WTC11 (cell line): Measurements from ENCODE around the gene CNTN5. TPM values are rescaled to one million over a fixed set of nuclear protein-coding genes. Genes with fewer than 3 reads are reported as not detected.

ENCODE experiments used
- ATAC-seq: fragments of 200-7000 bp; cut with Tn5 transposase; 2 replicates; pipeline ENCODE4 v1.10.0; 2021; ENCODE audit warnings: mild to moderate bottlenecking, moderate library complexity
- CTCF ChIA-PET: fragments of 300-600 bp; sonication (Branson Sonifier 250); formaldehyde crosslinking; loops from one replicate; lab custom pipeline; 2021; ENCODE audit warnings: antibody characterized with exemption; lab: Charles Lee
- POLR2A ChIA-PET: fragments of 350-600 bp; sonication (Branson Sonifier 250); formaldehyde crosslinking; loops from one replicate; lab custom pipeline; 2021; ENCODE audit warnings: antibody characterized with exemption; lab: Charles Lee
- DNase-seq: peaks from one replicate; pipeline ENCODE4 v3.0.0; 2021; ENCODE audit warnings: low spot score
- H3K27ac Mint-ChIP-seq: 2 replicates; pipeline ENCODE4 v1.8.0; 2021; ENCODE audit warnings: mixed read lengths
- H3K27me3 Mint-ChIP-seq: 2 replicates; pipeline ENCODE4 v1.8.0; 2021; ENCODE audit warnings: low read depth, mild to moderate bottlenecking, moderate library complexity, mixed read lengths
- H3K36me3 Mint-ChIP-seq: 2 replicates; pipeline ENCODE4 v1.8.0; 2021; ENCODE audit warnings: mixed read lengths
- H3K4me1 Mint-ChIP-seq: 2 replicates; pipeline ENCODE4 v1.8.0; 2022; ENCODE audit warnings: mixed read lengths
- H3K4me3 Mint-ChIP-seq: 2 replicates; pipeline ENCODE4 v1.8.0; 2021; ENCODE audit warnings: mild to moderate bottlenecking, moderate library complexity, mixed read lengths
- H3K9me3 Mint-ChIP-seq: 2 replicates; pipeline ENCODE4 v1.8.0; 2021; ENCODE audit warnings: mixed read lengths
- FOXP1 ChIP-seq: sonication (generic); formaldehyde crosslinking; IDR thresholded peaks from 2 replicates; pipeline ENCODE4 v1.8.0; 2022; ENCODE audit warnings: missing genetic modification reagents, mild to moderate bottlenecking, moderate library complexity, borderline replicate concordance
- FOXP4 ChIP-seq: sonication (generic); formaldehyde crosslinking; IDR thresholded peaks from 2 replicates; pipeline ENCODE4 v1.8.0; 2022; ENCODE audit warnings: mild to moderate bottlenecking, missing genetic modification reagents
- JUN ChIP-seq: sonication (generic); formaldehyde crosslinking; IDR thresholded peaks from 2 replicates; pipeline ENCODE4 v1.8.0; 2023; ENCODE audit warnings: mild to moderate bottlenecking, missing genetic modification reagents
- KAT7 ChIP-seq: sonication (generic); formaldehyde crosslinking; IDR thresholded peaks from 2 replicates; pipeline ENCODE4 v1.8.1; 2023; ENCODE audit warnings: missing genetic modification reagents, mild to moderate bottlenecking, borderline replicate concordance
- MLX ChIP-seq: sonication (generic); formaldehyde crosslinking; IDR thresholded peaks from 2 replicates; pipeline ENCODE4 v1.8.1; 2023; ENCODE audit warnings: mild to moderate bottlenecking, missing genetic modification reagents, moderate library complexity
- MXD4 ChIP-seq: fragments of 250-450 bp; sonication (Bioruptor Pico); IDR thresholded peaks from 2 replicates; pipeline ENCODE4 v1.8.0; 2021; ENCODE audit warnings: mild to moderate bottlenecking, moderate library complexity, borderline replicate concordance
- NR1H2 ChIP-seq: sonication (generic); formaldehyde crosslinking; IDR thresholded peaks from 2 replicates; pipeline ENCODE4 v1.9.0; 2021; ENCODE audit warnings: mild to moderate bottlenecking, moderate library complexity, missing genetic modification reagents
- OVOL2 ChIP-seq: fragments of 250-450 bp; sonication (Bioruptor Pico); IDR thresholded peaks from 2 replicates; pipeline ENCODE4 v1.9.0; 2021; ENCODE audit warnings: mild to moderate bottlenecking, borderline replicate concordance
- PRRX2 ChIP-seq: fragments of 250-450 bp; sonication (Bioruptor Pico); IDR thresholded peaks from 2 replicates; pipeline ENCODE4 v1.8.0; 2021; ENCODE audit warnings: mild to moderate bottlenecking
- TP53 ChIP-seq: sonication (generic); formaldehyde crosslinking; IDR thresholded peaks from 2 replicates; pipeline ENCODE4 v1.8.1; 2023; ENCODE audit warnings: mild to moderate bottlenecking, missing genetic modification reagents
- ZNF138 ChIP-seq: sonication (generic); formaldehyde crosslinking; conservative IDR thresholded peaks from 2 replicates; pipeline ENCODE4 v1.8.1; 2022; ENCODE audit warnings: mild to moderate bottlenecking, moderate library complexity, missing genetic modification reagents
- ZNF232 ChIP-seq: sonication (generic); formaldehyde crosslinking; IDR thresholded peaks from 2 replicates; pipeline ENCODE4 v1.8.0; 2022; ENCODE audit warnings: mild to moderate bottlenecking, missing genetic modification reagents
- ZNF425 ChIP-seq: fragments of 250-450 bp; sonication (Bioruptor Pico); conservative IDR thresholded peaks from 2 replicates; pipeline ENCODE4 v1.9.0; 2021; ENCODE audit warnings: mild to moderate bottlenecking
- total RNA-seq: library from RNA; stranded (reverse); gene quantifications from 3 replicates; pipeline ENCODE4 v1.2.3, GENCODE V29; 2021
- TF ChIP-seq, protein P1 (sequence below): sonication (generic); formaldehyde crosslinking; IDR thresholded peaks from 2 replicates; pipeline ENCODE4 v1.8.1; 2023; ENCODE audit warnings: mild to moderate bottlenecking, moderate library complexity, missing genetic modification reagents
- TF ChIP-seq, protein P2 (sequence below): sonication (generic); formaldehyde crosslinking; conservative IDR thresholded peaks from 2 replicates; pipeline ENCODE4 v1.8.1; 2022; ENCODE audit warnings: mild to moderate bottlenecking, missing genetic modification reagents
- TF ChIP-seq, protein P3 (sequence below): fragments of 250-450 bp; sonication (Bioruptor Pico); IDR thresholded peaks from 2 replicates; pipeline ENCODE4 v1.9.0; 2021; ENCODE audit warnings: mild to moderate bottlenecking

Gene CNTN5
- total RNA-seq, 1 experiment from 2014 or later = 0.07 TPM

- ATAC-seq (no peak), DNase-seq (no peak)
- ChIA-PET POLR2A (no interaction called here), CTCF (interaction anchor here (1.1 to 1.6 kb wide), 2 partner anchors 196 to 223 kb away, joined by 4 to 9 read pairs; no protein-coding TSS in a partner anchor)
- H3K9me3 Mint-ChIP-seq = peaks cover 7% of the 10 kb centered on the region
- H3K27ac Mint-ChIP-seq = no peak overlapping the region
- no peaks in the 10 kb centered on the region for H3K36me3 Mint-ChIP-seq
- H3K27me3 Mint-ChIP-seq = no peaks in the 10 kb centered on the region
- H3K4me3 Mint-ChIP-seq = no peak overlapping the region
- TF ChIP-seq OVOL2 (CRISPR knock-in tag) (no peak), MXD4 (CRISPR knock-in tag) (no peak), MLX (CRISPR knock-in tag) (no peak), NR1H2 (CRISPR knock-in tag) (no peak), ZNF425 (CRISPR knock-in tag) (no peak), KAT7 (CRISPR knock-in tag) (no peak), JUN (CRISPR knock-in tag) (no peak), ZNF232 (no peak)
- TF ChIP-seq, protein P1, sequence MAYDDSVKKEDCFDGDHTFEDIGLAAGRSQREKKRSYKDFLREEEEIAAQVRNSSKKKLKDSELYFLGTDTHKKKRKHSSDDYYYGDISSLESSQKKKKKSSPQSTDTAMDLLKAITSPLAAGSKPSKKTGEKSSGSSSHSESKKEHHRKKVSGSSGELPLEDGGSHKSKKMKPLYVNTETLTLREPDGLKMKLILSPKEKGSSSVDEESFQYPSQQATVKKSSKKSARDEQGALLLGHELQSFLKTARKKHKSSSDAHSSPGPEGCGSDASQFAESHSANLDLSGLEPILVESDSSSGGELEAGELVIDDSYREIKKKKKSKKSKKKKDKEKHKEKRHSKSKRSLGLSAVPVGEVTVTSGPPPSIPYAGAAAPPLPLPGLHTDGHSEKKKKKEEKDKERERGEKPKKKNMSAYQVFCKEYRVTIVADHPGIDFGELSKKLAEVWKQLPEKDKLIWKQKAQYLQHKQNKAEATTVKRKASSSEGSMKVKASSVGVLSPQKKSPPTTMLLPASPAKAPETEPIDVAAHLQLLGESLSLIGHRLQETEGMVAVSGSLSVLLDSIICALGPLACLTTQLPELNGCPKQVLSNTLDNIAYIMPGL (CRISPR knock-in tag) = no peak
- TF ChIP-seq, protein P2, sequence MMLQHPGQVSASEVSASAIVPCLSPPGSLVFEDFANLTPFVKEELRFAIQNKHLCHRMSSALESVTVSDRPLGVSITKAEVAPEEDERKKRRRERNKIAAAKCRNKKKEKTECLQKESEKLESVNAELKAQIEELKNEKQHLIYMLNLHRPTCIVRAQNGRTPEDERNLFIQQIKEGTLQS (CRISPR knock-in tag) = no peak
- no peaks in the 10 kb centered on the region for H3K4me1 Mint-ChIP-seq
Measured at GRCh38 chr11:100329352-100329751, 1308.6 kb downstream of the CNTN5 start.

GRCh38 chr11:100336873-100337272, 1316.1 kb downstream of the CNTN5 start:
- Mint-ChIP-seq H3K36me3 (no peaks in the 10 kb centered on the region), H3K4me1 (peaks cover 14% of the 10 kb centered on the region), H3K27me3 (no peaks in the 10 kb centered on the region), H3K27ac (no peak overlapping the region), H3K4me3 (no peak overlapping the region)
- POLR2A ChIA-PET = no interaction called here
- ATAC-seq = no peak
- no peak for DNase-seq
- TF ChIP-seq, protein P3, sequence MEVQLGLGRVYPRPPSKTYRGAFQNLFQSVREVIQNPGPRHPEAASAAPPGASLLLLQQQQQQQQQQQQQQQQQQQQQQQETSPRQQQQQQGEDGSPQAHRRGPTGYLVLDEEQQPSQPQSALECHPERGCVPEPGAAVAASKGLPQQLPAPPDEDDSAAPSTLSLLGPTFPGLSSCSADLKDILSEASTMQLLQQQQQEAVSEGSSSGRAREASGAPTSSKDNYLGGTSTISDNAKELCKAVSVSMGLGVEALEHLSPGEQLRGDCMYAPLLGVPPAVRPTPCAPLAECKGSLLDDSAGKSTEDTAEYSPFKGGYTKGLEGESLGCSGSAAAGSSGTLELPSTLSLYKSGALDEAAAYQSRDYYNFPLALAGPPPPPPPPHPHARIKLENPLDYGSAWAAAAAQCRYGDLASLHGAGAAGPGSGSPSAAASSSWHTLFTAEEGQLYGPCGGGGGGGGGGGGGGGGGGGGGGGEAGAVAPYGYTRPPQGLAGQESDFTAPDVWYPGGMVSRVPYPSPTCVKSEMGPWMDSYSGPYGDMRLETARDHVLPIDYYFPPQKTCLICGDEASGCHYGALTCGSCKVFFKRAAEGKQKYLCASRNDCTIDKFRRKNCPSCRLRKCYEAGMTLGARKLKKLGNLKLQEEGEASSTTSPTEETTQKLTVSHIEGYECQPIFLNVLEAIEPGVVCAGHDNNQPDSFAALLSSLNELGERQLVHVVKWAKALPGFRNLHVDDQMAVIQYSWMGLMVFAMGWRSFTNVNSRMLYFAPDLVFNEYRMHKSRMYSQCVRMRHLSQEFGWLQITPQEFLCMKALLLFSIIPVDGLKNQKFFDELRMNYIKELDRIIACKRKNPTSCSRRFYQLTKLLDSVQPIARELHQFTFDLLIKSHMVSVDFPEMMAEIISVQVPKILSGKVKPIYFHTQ = no peak
- TF ChIP-seq ZNF138 (CRISPR knock-in tag) (no peak), TP53 (no peak), PRRX2 (no peak), FOXP4 (CRISPR knock-in tag) (no peak), FOXP1 (CRISPR knock-in tag) (no peak)
- TF ChIP-seq, all 79 proteins: peak for 0
- CTCF ChIA-PET = no interaction called here
- H3K9me3 Mint-ChIP-seq = peaks cover 9% of the 10 kb centered on the region
